Endothelial cell of umbilical vein (primary cell): ENCODE measurements around the gene TSPAN4. TPM values are rescaled to one million over a fixed set of nuclear protein-coding genes. Genes with fewer than 3 reads are reported as not detected.

ENCODE experiments used
- BruUV-seq: library from RNA; stranded (reverse); fragments of 400-500 nt; replicated peaks from 2 replicates; lab custom pipeline; 2021; lab: Mats Ljungman, UMichigan
- CTCF ChIA-PET: fragments of 300-600, 350-600 bp; sonication (Branson Sonifier 250); formaldehyde crosslinking; loops from one replicate; lab custom pipeline; 2021; ENCODE audit warnings: antibody characterized with exemption, inconsistent platforms; lab: Charles Lee
- POLR2A ChIA-PET: fragments of 300-600, 350-600 bp; sonication (Branson Sonifier 250); formaldehyde crosslinking; loops from one replicate; lab custom pipeline; 2021; ENCODE audit warnings: antibody characterized with exemption, inconsistent platforms; lab: Charles Lee
- DNase-seq: peaks from one replicate; pipeline ENCODE4 v3.0.0-alpha.2; 2011; ENCODE audit warnings: low read depth, low spot score
- FAIRE-seq: peaks from 2 replicates; lab custom pipeline; 2011; peaks lifted over from hg19 to GRCh38; lab: Jason Lieb, UNC
- H2AFZ ChIP-seq: 2 replicates; pipeline ENCODE4 v1.6.0; 2012; ENCODE audit warnings: low read depth, low read length, control low read depth, inconsistent platforms
- H3K27ac ChIP-seq: 2 replicates; pipeline ENCODE4 v1.5.1; 2011; ENCODE audit warnings: low read depth, mild to moderate bottlenecking, control low read depth, low read length, moderate library complexity; ENCODE audit not compliant: insufficient read depth
- H3K27me3 ChIP-seq, 2 experiments: 2 replicates each; pipeline versions ENCODE4 v1.6.0 to v1.6.1; 2011; ENCODE audit warnings: low read length in 2 of 2, mixed read lengths in 1 of 2; ENCODE audit not compliant: control insufficient read depth in 2 of 2, insufficient read depth in 2 of 2
- H3K36me3 ChIP-seq, 2 experiments: 2 replicates in 1 of 2; 3 replicates in 1 of 2; pipeline ENCODE4 v1.5.1; 2011; ENCODE audit warnings: low read length in 2 of 2, mild to moderate bottlenecking in 1 of 2, moderate library complexity in 1 of 2; ENCODE audit not compliant: control insufficient read depth in 2 of 2, insufficient read depth in 2 of 2; ENCODE audit errors: extremely low read depth in 1 of 2
- H3K4me1 ChIP-seq: 3 replicates; pipeline ENCODE4 v1.5.1; 2011; ENCODE audit warnings: mild to moderate bottlenecking, low read length; ENCODE audit not compliant: control insufficient read depth, insufficient read depth; ENCODE audit errors: extremely low read depth
- H3K4me2 ChIP-seq: 2 replicates; pipeline ENCODE4 v1.6.1; 2011; ENCODE audit warnings: low read length, control low read depth, mixed read lengths; ENCODE audit not compliant: insufficient read depth
- H3K4me3 ChIP-seq, 3 experiments: fragments of 200-600 bp in 1 of 3; sonication (generic), shearing (Covaris generic) in 1 of 3; replicated peaks in 1 of 3; 2 replicates each; pipeline ENCODE4 v1.5.1; 2011 to 2016; ENCODE audit warnings: control low read depth in 3 of 3, low read length in 3 of 3, mild to moderate bottlenecking in 2 of 3, inconsistent platforms in 1 of 3, low read depth in 1 of 3, moderate library complexity in 1 of 3; ENCODE audit not compliant: insufficient read depth in 1 of 3
- H3K79me2 ChIP-seq: 2 replicates; pipeline ENCODE4 v1.6.0; 2012; ENCODE audit warnings: low read length, inconsistent platforms; ENCODE audit not compliant: control insufficient read depth, insufficient read depth
- H3K9ac ChIP-seq: replicated peaks from 2 replicates; pipeline ENCODE3; 2011; ENCODE audit warnings: low read length, control low read depth; ENCODE audit not compliant: insufficient read depth; ENCODE audit errors: extremely low read depth
- H3K9me1 ChIP-seq: replicated peaks from 3 replicates; pipeline ENCODE4 v1.6.0; 2011; ENCODE audit warnings: mild to moderate bottlenecking, low read length; ENCODE audit not compliant: control insufficient read depth, insufficient read depth; ENCODE audit errors: extremely low read depth
- H3K9me3 ChIP-seq: replicated peaks from 2 replicates; pipeline ENCODE4 v1.5.1; 2012; ENCODE audit warnings: low read length, inconsistent platforms; ENCODE audit not compliant: control insufficient read depth, insufficient read depth
- H4K20me1 ChIP-seq: replicated peaks from 2 replicates; pipeline ENCODE3; 2011; ENCODE audit warnings: mild to moderate bottlenecking, low read length; ENCODE audit not compliant: control insufficient read depth, insufficient read depth; ENCODE audit errors: extremely low read depth
- CTCF ChIP-seq, 2 donors: IDR thresholded peaks; 1 replicate in 1 of 2; 2 replicates in 1 of 2; pipeline ENCODE4 v1.5.1; 2011; ENCODE audit warnings: low read length in 2 of 2, mild to moderate bottlenecking in 2 of 2, moderate library complexity in 2 of 2, control low read depth in 1 of 2, inconsistent platforms in 1 of 2, low read depth in 1 of 2; ENCODE audit not compliant: insufficient read depth in 1 of 2; ENCODE audit errors: extremely low read depth in 1 of 2
- EZH2 ChIP-seq: IDR thresholded peaks from 2 replicates; pipeline ENCODE4 v1.6.1; 2012; ENCODE audit warnings: borderline replicate concordance, low read depth, mild to moderate bottlenecking, moderate library complexity, low read length, inconsistent platforms; ENCODE audit not compliant: severe bottlenecking
- MYC ChIP-seq: IDR thresholded peaks from one replicate; pipeline ENCODE4 v1.6.1; 2011; ENCODE audit warnings: mild to moderate bottlenecking, low read depth, low read length
- POLR2A ChIP-seq: IDR thresholded peaks from 2 replicates; pipeline ENCODE4 v1.6.1; 2012; ENCODE audit warnings: low read depth, mild to moderate bottlenecking, control low read depth, low read length
- POLR2AphosphoS5 ChIP-seq: IDR thresholded peaks from 2 replicates; pipeline ENCODE4 v1.6.1; 2012; ENCODE audit warnings: low read depth, mild to moderate bottlenecking, control low read depth, low read length, moderate library complexity; ENCODE audit not compliant: insufficient read depth
- dilution Hi-C: fragments of 300-500 bp; cut with MboI; formaldehyde crosslinking; loops from one replicate; pipeline ENCODE4 v1.15.0; 2019; ENCODE audit warnings: low sequenced_read_pairs; ENCODE audit not compliant: extremely low pct_ligation_motif_present
- intact Hi-C: fragments of 100-400 bp; cut with micrococcal nuclease; formaldehyde crosslinking; loops from one replicate; pipeline ENCODE4 v1.10.0; 2022
- polyA plus RNA-seq, 4 experiments: library from polyadenylated mRNA; depleted of rRNA in 3 of 4; stranded (reverse) in 3 of 4; unstranded in 1 of 4; fragments of >200 nt; gene quantifications; 2 replicates each; pipeline versions ENCODE4 v1.2.1 to v1.2.3, GENCODE V29; 2011 to 2012; ENCODE audit warnings: missing spikeins in 1 of 4
- total RNA-seq: library from RNA; stranded (reverse); gene quantifications from 2 replicates; pipeline ENCODE4 v1.2.3, GENCODE V29; 2021

Gene TSPAN4
- total and polyA plus RNA-seq, 2 donors (not counting 3 experiments of a cell fraction or from before 2014, with no cell fraction given) = 114 to 199 TPM

GRCh38 chr11:844693-845644 is 2.3 kb downstream of the TSPAN4 start:
- BruUV-seq = TSS peak; percentile 2
- peaks cover 2 to 5% of the 10 kb centered on the region in 2 experiments for H3K36me3 ChIP-seq
- H3K9me3 ChIP-seq = no peaks in the 10 kb centered on the region
- FAIRE-seq (peak; percentile 96), DNase-seq (peak; percentile 92)
- H3K9me1 ChIP-seq = no peaks in the 10 kb centered on the region
- H3K79me2 ChIP-seq = peaks cover 36% of the 10 kb centered on the region
- H3K4me3 ChIP-seq = peak overlapping the region in 1 of 3 experiments; percentile 23
- H3K4me1 ChIP-seq = peaks cover 39% of the 10 kb centered on the region
- H3K4me2 ChIP-seq = peak overlapping the region; percentile 44
- dilution Hi-C loops (no loop called here), intact Hi-C loops (loop anchor here (1.0 to 5.0 kb wide), 4 partner anchors 10 to 132 kb away; partner anchors contain the start of genes CHID1 and RPLP2)
- H3K27me3 ChIP-seq = no peaks in the 10 kb centered on the region
- TF ChIP-seq POLR2AphosphoS5 (no peak), EZH2 (no peak), MYC (no peak), POLR2A (no peak), CTCF (IDR thresholded peaks at IDR 0.05; ENCODE audit: extremely low read depth in 1 of 2, insufficient read depth in 1 of 2, low read depth in 1 of 2, low read length in 2 of 2) (no peak)
- H3K27ac ChIP-seq = peak overlapping the region; percentile 83
- CTCF ChIA-PET = interaction anchor here (0.6 to 3.3 kb wide), 4 partner anchors 11 to 206 kb away, joined by 3 to 19 read pairs (median 6); partner anchors contain the start of gene CD151
- no peak overlapping the region for H2AFZ ChIP-seq
- no peaks in the 10 kb centered on the region for H4K20me1 ChIP-seq
- peak overlapping the region; percentile 68 for H3K9ac ChIP-seq
- POLR2A ChIA-PET = interaction anchor here (0.5 to 3.8 kb wide), 6 partner anchors 11 to 58 kb away, joined by 3 to 25 read pairs (median 5); partner anchors contain the start of genes CD151 and PNPLA2
